Esophagus mucosa (tissue), 1 donor: ENCODE data around the gene NEDD4L. TPM values are rescaled to one million over a fixed set of nuclear protein-coding genes. Genes with fewer than 3 reads are reported as not detected.
"Not testable (repeated sequence)": the region's sequence is repeated elsewhere in the genome, so short reads cannot be mapped to it uniquely, and the experiment has no call there.

Experiments
- ATAC-seq: fragments of 200-7000 bp; cut with Tn5 transposase; one replicate; pipeline ENCODE4 v1.9.1; 2020
- total RNA-seq: library from RNA; stranded (reverse); gene quantifications from one replicate; pipeline ENCODE4 v1.2.4, GENCODE V29; 2023
- donor health status: DM: yes; HTN: yes; CAD: no.

Gene NEDD4L
- total RNA-seq, 1 donor from 2014 or later: 16.2 TPM

DNA sequence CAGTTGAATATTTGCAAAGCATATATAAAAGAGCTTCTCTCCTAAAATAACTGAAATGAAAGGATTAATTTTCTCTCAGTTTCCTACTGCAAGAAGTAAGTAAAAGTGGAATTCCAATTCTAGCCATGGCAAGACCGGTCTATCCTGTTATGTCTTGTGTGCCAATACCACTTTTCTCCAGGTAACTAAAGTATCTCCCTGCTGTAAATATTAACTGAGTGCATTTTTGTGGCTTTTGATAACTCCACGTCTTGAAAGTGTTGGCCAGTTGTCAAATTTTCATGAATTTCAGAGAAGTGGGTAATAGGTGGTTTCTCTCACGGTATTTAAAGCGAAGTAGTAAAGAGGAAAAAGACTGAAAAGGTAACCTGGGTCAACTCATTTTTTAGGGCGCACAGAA lies 225.9 kb downstream of the NEDD4L start:
- peak; percentile 72 for ATAC-seq

DNA sequence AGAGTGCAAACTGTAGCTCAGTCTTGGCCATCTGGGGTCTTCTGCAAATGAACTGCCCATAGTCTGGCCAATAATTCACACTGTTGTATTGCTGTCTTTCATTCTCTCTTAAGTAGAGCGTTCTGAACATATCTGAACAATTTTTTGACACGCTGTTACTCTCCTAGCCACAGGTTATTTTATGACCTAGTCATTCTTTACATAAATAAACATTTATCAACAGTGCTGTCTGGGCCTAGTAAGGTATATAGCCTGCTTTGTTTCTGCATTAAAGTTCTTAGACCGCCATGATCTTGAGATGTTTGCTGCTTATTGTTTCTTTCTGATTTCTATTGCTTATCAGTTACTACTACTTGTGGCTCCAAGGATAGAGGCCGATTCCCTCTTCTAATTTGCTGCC lies 226.4 kb downstream of the NEDD4L start:
- ATAC-seq: no peak

DNA sequence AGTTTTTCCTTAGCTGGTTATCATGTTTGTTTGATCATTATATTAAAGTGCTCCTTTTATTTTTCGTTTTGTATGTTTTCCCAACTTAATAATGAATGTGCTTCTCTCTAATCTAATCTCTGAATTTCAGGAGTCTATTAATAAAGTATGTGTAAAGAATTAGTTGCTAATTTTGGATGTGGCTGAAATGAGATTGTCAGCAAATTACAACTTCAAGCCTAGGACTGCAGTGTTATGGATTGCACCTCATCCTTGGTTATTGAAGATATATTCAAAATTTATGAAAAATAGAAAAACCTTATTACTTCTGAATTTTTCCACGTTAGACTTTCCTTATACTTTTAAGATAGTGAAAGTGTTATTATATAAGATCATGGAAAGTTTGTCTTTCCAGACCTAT lies 227.7 kb downstream of the NEDD4L start:
- ATAC-seq: no peak

DNA sequence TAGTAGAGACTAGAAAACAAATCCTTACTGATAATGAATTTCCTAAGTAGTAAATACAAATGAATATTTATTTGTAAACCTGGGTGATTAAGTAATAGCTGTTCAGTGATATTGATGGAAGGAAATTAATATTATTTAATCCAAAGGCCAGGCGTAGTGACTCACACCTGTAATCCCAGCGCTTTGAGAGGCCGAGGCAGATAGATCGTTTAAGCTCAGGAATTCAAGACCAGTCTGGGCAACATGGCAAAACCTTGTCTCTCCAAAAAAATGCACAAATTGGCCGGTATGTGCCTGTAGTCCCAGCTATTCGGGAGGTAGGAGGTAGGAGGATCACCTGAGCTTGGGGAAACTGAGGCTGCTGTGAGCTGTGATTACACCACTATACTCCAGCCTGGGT lies 228.2 kb downstream of the NEDD4L start:
- no peak for ATAC-seq

DNA sequence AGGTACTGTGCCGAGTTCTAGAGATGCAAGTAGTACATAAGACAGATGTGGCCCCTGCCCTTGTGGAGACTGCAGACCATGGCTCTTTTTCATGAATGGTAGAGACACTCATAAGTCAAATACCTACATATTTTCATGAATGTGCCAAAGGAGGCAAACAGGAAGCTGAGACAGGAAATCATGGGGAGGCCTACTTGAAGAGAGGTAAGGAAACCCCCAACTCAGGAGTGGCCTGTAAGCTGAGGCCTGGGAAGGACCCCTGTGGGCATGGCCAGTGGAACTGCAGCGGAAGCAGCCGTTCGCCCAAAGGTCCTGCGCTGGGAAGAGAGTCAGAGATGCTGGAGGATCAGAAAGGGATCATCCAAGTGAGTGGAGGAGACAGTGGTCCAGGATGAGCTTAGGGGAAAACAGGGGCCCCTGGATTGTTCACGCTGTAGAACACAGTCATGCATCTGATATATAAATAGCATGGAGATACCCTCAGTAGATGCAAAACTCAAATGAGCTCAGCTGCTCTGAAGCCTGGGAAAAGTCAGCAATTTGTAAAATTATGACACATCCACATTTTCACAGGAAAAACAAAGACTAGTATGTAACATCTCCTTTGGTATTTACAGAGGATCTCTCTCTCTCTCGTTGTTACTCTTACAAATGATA lies 228.9 kb downstream of the NEDD4L start:
- no peak for ATAC-seq

DNA sequence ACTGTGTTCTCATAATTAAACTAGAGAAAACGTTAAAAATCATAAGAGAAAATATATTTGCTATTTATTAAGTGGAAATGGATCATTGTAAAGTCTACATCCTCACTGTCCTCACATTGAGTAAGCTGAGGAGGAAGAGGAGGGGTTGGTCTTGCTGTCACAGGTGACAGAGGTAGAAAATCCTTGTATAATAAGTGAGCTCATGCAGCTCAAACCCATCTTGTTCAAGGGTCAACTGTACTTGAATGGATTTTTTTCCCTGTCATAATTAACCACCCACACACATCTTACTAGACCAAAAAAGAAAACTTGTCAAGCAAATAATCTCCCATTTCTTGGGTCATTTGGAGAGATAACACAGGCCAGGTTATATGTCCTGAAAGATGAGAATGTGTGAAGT lies 231.2 kb downstream of the NEDD4L start:
- ATAC-seq: no peak

DNA sequence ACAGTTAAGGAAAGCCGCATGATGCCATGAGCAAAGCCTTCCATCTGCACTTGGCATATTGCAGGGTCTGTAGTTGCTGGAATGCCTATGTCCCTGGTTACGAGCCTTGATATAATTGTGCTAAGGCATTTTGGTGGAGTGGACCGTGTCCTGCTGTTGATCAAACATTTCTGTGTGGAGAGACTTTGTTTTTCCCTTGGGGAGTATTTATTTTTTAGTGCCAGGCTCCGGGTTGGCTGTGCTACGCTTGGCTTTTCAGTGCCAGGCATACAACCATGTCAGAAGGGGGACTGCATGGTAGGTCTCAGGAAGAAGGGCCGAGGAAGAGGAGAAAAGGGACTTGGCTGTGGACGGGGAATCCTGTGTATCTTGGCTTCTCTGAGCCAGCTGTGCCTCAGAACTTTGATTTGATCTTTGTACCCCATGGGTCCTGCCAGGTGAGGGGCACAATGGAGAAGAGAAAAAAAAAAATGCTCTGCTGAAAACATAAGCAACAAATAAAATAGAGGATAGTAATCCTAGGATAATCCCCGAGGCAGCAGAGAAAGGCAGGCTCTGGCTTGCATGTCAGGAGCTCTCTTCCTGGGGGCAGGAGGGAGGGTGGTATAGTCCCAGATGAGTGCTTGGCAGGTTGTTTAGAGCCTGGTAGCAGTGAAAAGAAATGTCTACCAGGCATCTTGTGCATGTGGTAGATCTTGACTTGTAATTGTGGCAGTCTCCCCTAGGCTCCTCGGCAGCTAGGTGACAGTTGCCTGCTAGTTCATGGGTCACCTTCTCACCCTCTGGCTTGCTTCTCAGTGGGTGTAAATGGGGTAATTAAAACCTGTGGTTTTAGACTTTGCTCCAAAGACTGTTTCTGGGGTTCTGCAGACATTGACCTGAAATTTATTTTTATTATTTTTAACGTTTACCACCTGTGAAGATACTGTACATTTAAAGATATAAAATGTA lies 233.0 kb downstream of the NEDD4L start:
- peak; percentile 59 for ATAC-seq

DNA sequence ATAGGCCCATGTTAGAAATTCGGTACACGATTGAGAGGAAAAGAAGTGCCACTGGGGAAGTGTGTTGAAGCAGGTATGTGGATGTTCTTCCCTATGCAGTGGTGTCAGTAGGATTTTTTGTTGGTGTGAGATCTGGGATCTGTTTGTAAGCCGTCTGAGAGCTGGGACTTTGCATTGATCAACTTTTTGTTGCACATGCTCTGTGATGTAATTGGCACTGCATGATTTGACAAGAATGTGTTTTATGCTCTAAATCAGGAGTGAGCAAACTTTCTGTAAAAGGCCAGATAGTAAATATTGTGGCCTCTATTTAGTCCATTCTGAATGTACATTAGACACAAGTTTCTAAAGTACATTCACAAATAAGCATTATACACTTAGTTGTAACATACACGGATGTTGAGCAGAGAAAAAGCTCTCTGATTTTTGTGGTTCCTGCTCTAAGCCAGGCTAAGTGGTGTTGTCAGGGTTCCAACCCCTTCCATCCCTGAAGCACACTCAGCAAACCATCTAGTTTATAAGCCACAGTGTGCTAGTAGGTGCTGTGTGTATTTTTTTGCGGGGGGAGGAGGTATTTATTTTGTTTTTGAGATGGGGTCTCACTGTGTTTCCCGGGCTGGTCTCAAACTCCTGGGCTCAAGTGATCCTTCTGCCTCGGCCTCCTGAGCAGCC lies 235.6 kb downstream of the NEDD4L start:
- no peak for ATAC-seq

DNA sequence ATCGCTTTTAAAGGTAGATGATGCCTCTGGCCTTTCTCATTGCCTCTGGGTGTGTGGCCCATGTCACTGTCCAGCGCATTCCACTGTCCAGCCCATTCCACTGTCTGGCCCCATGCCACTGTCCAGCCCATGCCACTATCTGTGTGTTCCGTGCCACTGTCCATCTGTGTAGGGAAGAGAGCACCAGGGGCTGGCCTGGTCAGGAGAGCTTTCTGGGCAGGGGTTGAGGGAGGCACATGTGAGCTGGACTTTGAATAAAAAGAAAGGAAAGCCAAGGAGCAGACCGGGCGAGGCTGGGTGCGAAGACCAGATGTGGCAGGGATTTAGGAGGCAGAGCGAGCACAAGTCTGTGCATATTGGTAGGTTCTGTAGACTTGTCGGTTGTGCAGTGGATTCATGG lies 236.2 kb downstream of the NEDD4L start:
- ATAC-seq: no peak

DNA sequence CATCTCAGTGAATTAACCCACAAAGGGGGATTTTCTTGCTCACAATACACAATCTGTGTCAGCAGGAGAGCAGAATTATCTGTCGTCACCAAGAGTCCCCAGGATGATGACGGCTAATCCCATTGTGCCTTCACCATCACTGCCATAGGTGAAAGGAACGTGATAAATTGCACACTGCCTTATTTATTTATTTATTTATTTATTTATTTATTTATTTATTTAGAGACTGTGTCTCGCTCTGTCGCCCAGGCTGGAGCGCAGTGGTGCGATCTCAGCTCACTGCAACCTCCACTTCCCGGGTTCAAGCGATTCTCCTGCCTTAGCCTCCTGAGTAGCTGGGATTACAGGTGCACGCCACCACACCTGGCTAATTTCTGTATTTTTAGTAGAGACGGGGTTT lies 238.8 kb downstream of the NEDD4L start:
- not testable (repeated sequence) for ATAC-seq

DNA sequence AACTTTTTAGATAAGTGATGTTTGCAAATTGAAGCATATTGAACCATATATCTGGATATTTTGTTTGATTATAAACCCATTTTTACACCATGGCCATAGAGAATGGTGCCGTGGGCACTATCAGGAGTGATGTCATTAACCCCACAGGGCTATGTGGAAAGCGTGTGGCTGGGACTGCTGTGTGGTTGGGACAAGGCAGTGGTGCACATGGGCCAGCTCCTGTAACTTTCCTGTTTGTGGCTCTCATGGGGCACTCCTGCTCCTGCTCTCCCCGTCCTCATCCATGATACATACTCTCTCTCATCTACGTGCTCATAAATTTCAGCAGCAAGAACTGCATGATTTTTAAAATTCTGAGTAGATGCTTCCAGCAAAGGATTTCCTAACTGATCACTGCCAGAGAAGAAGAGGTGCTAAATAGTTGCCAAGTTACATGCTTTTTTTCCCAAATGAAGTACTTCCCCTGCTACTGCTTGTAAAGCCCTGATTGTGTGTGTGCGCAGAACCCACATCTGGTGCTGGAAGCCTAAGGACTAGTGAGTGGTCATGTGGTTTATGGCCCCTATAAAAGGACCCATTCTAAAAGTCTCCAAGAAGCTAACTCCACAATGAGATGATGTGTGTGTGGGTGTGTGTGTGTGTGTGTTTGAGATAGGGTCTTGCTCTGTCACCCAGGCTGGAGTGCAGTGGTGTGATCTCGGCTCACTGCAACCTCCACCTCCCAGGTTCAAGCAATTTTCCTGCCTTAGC lies 240.8 kb downstream of the NEDD4L start:
- ATAC-seq: no peak

DNA sequence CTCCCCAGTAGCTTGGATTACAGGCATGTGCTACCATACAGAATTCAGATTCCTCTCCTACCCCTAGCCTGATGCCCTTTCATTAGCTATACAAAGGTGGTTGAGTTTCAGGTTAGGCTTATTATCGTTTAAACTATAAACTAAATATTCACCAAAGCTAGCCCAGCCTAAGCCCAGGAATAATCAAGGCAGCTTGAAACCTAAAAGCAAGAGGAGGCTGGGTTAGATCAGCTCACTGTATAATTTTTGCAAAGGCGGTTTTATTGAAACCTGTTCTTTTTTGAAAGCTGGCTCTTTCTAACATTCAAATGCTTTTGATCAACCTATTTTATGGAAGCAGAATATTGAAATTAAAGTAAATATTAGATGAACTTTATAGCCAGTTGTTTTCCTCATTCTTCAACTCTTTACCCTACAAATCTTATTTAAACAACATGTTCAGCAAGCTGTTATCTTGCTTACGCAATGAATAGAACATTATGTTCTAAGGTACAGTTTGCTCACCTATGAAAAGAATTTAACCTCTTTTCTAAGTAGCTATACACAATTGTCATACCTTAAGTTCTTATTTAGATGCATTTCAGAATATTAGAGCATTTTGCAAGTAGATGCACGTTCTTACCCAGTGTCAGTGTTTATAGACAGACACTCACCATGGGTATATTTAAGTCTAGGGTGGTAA lies 241.6 kb downstream of the NEDD4L start:
- no peak for ATAC-seq

DNA sequence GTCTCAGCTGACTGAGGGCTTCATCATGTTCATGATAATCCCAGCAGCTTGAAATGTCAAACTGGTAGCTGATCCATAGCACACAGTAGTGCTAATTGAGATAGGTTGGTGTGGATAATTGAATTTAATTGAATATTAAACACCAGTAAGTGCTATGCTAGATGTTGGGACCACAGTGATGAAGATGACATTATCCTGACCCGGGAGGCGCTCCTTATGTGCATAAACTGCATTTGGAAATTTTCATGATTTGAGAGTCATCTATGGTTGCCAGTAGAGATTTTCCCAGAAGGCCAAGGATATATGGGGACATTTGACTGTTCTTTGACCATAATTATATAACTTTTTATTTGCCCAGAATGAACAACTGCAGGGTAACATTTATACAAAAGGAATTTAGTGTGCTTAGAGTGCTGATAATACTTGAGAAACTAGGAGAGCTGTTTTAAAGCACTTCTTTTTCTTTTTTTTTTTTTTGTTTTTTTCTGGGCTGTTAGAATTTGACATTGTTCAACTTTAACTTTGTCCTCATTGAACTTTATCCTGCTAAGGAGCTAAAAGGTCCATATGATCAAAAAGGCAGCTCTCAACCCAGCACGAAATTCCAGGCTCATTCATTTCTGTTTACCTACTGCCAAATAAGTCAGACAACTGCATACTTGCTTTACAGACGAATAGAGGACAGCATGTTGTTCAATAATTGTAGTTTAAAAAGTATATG lies 242.8 kb downstream of the NEDD4L start:
- ATAC-seq: no peak

DNA sequence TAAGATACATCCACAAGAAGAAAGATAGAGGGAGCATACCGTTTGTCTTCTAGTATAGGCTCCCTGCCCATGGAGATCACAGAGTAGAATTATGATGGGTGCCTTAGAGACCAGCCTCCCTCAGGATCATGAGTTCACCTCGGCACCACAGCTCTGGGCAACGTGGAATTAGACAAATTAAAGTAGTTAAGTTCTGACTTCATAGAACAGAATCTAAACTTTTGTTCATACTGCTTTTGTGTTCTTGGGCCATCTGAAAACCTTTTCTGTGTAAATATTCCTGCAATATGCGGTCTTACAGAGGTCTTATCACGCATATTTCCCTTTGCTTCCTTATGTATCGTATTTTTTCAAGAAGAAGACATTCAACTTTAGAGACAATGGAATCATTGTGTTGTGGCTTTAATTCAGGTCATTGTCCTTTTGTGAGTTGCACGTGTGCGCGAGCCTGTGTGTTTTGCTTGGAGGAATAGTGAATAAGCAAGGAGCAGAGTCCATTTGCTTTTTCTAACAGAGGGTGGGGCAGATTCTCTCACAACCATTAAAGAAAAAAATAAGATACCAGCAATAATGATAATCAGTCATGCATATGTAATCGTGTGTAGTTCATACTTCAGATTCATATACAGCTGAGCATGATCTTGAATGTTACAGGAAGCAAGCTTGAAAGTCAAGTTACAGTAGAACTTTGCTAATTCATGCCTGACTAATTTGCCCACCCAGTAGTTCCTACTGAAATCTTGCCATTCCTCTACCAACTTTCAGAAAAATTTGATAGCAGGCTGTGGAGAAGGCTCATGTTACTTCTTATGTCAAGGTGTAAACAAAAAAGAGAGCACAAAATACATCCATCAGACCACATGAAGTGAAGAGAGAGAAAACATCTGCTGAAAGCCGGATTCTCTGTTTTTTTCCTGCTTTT lies 243.6 kb downstream of the NEDD4L start:
- ATAC-seq: no peak

DNA sequence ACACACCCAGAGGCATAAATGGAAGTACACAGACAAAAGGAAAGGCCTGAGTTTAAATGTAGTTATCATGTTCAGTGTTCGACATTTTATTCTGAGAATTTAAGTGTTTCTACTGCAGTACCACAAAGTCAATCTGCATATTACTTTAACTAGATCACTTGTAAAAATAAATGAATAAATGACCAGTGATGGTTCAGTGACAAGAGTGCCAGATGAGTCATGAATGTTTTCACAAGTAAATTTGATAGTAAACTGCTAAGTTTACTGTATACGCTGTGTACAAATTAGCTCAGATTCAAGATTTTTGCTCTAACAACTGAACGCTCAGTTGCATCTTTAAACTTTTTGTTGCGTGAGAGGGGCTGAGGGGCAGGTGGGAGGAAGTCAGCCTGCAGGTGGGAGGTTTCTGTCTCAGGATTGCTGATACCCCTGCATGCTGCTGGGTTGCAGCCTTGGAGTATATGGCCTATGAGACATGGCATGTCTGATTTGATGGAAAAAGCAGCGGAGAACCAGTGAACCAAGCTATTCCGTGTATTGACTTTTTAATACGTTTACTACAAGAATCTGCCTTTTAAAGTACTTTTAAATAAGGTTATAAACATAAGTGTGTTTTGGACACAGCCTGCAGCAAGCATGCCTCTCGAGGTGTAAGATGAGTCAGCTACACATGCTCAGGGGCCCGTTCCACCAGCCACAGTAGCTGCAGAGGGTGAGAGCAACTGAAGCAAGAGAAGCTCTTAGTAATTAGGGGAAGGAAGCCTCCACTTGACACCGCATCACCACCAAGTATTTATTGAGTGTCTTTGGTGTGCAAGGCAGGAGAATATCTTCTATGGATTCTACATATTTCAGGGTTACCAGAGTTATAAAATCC lies 245.1 kb downstream of the NEDD4L start:
- peak; percentile 49 for ATAC-seq

DNA sequence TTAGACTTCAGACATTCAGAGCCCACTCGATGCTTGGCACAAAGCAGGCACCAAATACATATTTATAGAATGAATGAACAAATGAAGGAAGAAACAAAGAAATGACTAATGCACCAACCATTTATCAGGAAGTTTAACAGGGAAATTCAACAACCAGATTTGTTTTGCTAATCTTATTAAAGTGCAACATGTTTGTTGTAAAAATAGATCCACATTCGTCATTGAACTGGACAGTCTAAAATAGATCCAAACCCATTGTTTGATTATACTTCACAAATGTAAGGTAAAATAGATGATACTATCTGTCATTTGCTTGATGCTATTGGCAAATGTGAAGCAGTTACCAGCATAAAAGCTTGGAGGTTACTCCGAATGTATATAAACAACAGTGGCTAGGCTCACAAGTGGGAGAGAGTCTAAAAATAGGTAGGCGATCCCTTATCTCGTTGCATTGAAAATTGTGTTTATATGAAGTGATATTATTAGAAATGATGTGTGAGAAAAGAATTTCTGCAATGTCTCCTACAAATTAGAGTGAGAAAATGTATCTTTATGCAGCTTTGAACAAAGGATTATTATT lies 246.2 kb downstream of the NEDD4L start:
- no peak for ATAC-seq

DNA sequence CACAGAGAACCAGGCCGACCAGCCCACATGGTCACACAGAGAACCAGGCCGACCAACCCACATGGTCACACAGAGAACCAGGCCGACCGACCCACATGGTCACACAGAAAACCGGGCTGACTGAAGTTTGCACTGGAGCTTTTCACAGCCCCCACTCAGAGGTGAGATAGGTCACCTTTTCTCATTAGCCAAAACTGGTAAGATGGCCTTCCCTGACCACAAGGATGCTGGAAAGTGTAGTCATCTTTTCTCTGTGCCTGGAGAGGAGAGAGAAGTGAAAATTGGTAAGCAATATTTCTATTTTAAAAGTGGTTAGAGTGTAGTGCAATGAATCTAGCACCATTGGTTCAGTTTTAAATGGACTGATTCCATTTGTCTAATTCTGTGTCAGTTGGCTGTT lies 247.1 kb downstream of the NEDD4L start:
- ATAC-seq: no peak

DNA sequence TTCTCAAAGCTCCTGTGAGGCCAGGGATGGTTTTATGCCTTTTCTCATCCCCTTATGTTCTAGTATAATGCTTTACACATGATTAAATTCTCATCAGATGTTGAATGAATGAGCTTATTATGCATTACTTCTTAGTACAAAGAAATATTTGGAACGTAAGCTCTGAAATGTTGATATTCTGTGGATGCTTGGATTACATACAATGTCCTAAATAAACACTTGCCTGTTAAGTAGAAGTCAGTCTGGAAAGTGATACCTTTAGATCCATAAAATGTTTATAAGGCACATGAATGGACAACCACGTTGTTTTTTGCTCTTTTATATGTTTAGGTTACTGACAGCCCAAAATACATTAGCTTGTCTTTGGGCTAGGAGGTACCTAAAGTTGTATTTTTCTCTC lies 248.6 kb downstream of the NEDD4L start:
- ATAC-seq: no peak

DNA sequence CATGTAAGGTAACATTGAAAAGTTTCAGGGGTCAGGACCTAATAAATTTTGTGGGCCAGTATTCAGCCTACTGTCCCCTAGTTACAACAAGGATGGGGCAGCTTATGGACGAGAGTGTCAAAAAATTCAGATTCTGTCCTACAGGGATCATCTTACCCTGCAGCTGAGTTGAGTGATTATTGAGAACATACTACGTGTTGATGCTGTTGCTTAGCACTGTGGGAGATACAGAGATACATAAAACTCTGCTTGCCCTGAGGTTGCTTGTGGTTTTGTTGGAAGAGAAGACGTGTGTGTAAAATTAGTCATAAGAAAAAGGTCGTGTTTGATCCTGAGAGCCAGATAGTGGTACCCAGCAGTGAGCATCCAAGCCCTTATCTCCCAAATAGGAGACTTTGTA lies 253.2 kb downstream of the NEDD4L start:
- no peak for ATAC-seq
